Fibroblast of mammary gland (primary cell): Measurements from ENCODE around the gene DOCK4.

Experiments
- DNase-seq: peaks from one replicate; pipeline ENCODE4 v3.0.0-alpha.2; 2010; ENCODE audit warnings: low read depth
- H3K4me3 ChIP-seq: 2 replicates; pipeline ENCODE4 v1.5.1; 2011; ENCODE audit warnings: low read depth, mild to moderate bottlenecking, low read length, moderate library complexity; ENCODE audit not compliant: control insufficient read depth
- CTCF ChIP-seq: conservative IDR thresholded peaks from 2 replicates; pipeline ENCODE4 v1.5.1; 2011; ENCODE audit warnings: low read depth, low read length, inconsistent platforms; ENCODE audit not compliant: control insufficient read depth, insufficient read depth

The DOCK4 gene

GRCh38 chr7:111846898-111847297, 359.3 kb downstream of the DOCK4 start:
- TF ChIP-seq CTCF: no peak

GRCh38 chr7:111845853-111846252, 360.3 kb downstream of the DOCK4 start:
- no peak for TF ChIP-seq CTCF
- no peak overlapping the region for H3K4me3 ChIP-seq
- DNase-seq: no peak

More at GRCh38 chr7:111846898-111847297, 359.3 kb downstream of the DOCK4 start:
- no peak for DNase-seq
- no peak overlapping the region for H3K4me3 ChIP-seq

- no peak for TF ChIP-seq CTCF
- no peak for DNase-seq
- H3K4me3 ChIP-seq: no peak overlapping the region
Observed at GRCh38 chr7:111844904-111845671, 361.1 kb downstream of the DOCK4 start.

- no peak for DNase-seq
- H3K4me3 ChIP-seq: no peak overlapping the region
- TF ChIP-seq CTCF: no peak
Observed at GRCh38 chr7:111842491-111842890, 363.7 kb downstream of the DOCK4 start.

GRCh38 chr7:111841596-111842205, 364.5 kb downstream of the DOCK4 start:
- DNase-seq: no peak
- TF ChIP-seq CTCF: no peak

GRCh38 chr7:111840528-111840927, 365.7 kb downstream of the DOCK4 start:
- TF ChIP-seq CTCF: no peak
- DNase-seq: no peak
- H3K4me3 ChIP-seq: no peak overlapping the region

More at GRCh38 chr7:111841596-111842205, 364.5 kb downstream of the DOCK4 start:
- H3K4me3 ChIP-seq: no peak overlapping the region
